ENCODE measurements around the gene PLIN1. TPM values are rescaled to one million over a fixed set of nuclear protein-coding genes. Genes with fewer than 3 reads are reported as not detected.

Gene PLIN1
- total and polyA plus RNA-seq, 2 donors (not counting 1 experiment from before 2014, with no cell fraction given) = 0.97 to 1.2 TPM

DNA sequence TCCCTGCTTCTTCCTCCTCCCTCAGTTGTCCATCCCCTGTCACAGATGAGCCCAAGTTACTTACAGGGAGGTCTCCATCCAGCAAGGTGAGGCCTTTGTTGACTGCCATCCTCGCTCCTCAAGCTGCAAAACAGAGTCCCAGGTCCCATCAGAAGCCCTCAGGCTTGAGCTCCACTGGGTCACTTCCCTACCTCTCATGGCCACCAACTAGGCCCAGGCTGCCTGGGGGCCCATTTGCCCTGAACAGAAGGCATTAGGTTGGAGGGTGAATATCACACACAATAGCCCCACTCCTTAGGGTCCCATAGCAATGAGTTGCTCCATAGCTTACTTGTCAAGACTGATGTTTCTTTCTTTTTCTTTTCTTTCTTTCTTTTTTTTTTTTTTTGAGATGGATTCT, 1.8 kb downstream of the PLIN1 start:
- ChIA-PET POLR2A (no interaction called here), CTCF (no interaction called here)
- Histone ChIP-seq H3K4me1 (ENCODE audit: control insufficient read depth in 2 of 2, insufficient read depth in 2 of 2, low read length in 2 of 2) (no peaks in the 10 kb centered on the region), H3K36me3 (replicated peaks in 1 of 2; ENCODE audit: control extremely low read depth in 1 of 2, control insufficient read depth in 1 of 2, extremely low read depth in 1 of 2, insufficient read depth in 2 of 2, low read length in 1 of 2) (no peaks in the 10 kb centered on the region), H3K4me3 (ENCODE audit: control extremely low read depth in 1 of 5, extremely low read depth in 1 of 5, insufficient read depth in 1 of 5, low read depth in 2 of 5, low read length in 4 of 5) (no peak overlapping the region), H3K4me2 (replicated peaks; ENCODE audit: low read depth, low read length, poor library complexity, severe bottlenecking) (no peak overlapping the region), H3K27me3 (replicated peaks in 1 of 4; ENCODE audit: control extremely low read depth in 1 of 4, control insufficient read depth in 3 of 4, insufficient read depth in 4 of 4, low read length in 3 of 4) (no peaks in the 10 kb centered on the region), H4K20me1 (ENCODE audit: control insufficient read depth, insufficient read depth, low read length, poor library complexity, severe bottlenecking) (no peaks in the 10 kb centered on the region), H3K9me3 (ENCODE audit: control extremely low read depth in 1 of 3, control insufficient read depth in 2 of 3, insufficient read depth in 1 of 3, low read length in 2 of 3) (peaks cover 0 to 4% (median 0%) of the 10 kb centered on the region in 3 donors), H3K79me2 (ENCODE audit: control insufficient read depth, insufficient read depth, low read length) (no peaks in the 10 kb centered on the region), H2AFZ (ENCODE audit: insufficient read depth, low read depth, low read length, poor library complexity, severe bottlenecking) (no peak overlapping the region), H3K9ac (ENCODE audit: low read length) (no peak overlapping the region), H3K27ac (ENCODE audit: low read length in 2 of 2) (no peak overlapping the region)
- intact Hi-C loops (cut with micrococcal nuclease) = no loop called here
- H3K27ac Mint-ChIP-seq = no peak overlapping the region
- ATAC-seq (ENCODE audit: low read depth) = no peak
- no peak for DNase-seq
- no peak for TF ChIP-seq CTCF (IDR thresholded peaks at IDR 0.05)
- no peak for TF ChIP-seq EZH2 (IDR thresholded peaks at IDR 0.05; ENCODE audit: borderline replicate concordance, insufficient read depth, low read depth, low read length, poor library complexity, severe bottlenecking)
- H3K9me3 Mint-ChIP-seq (ENCODE audit: insufficient read depth) = no peaks in the 10 kb centered on the region
- 100% methylated on average over 1 of the region's 1 CpG for WGBS (ENCODE audit: insufficient coverage)
- H3K4me1 Mint-ChIP-seq = no peaks in the 10 kb centered on the region
- no peak overlapping the region for H3K4me3 Mint-ChIP-seq
- H3K27me3 Mint-ChIP-seq = peaks cover 8% of the 10 kb centered on the region

GRCh38 chr15:89675606-89676005, 3.6 kb downstream of the PLIN1 start:
- H3K27ac Mint-ChIP-seq = no peak overlapping the region
- no peak overlapping the region for H3K4me3 Mint-ChIP-seq
- no peaks in the 10 kb centered on the region for H3K4me1 ChIP-seq (ENCODE audit: control insufficient read depth in 2 of 2, insufficient read depth in 2 of 2, low read length in 2 of 2)
- no CpG with 5 or more reads among the region's 6 CpGs for WGBS (ENCODE audit: insufficient coverage)
- POLR2A ChIA-PET = no interaction called here
- no peak overlapping the region for H3K9ac ChIP-seq (ENCODE audit: low read length)
- intact Hi-C loops (cut with micrococcal nuclease) = no loop called here
- peaks cover 0 to 4% (median 0%) of the 10 kb centered on the region in 3 donors for H3K9me3 ChIP-seq (ENCODE audit: control extremely low read depth in 1 of 3, control insufficient read depth in 2 of 3, insufficient read depth in 1 of 3, low read length in 2 of 3)
- H3K27me3 Mint-ChIP-seq = peaks cover 8% of the 10 kb centered on the region
- CTCF ChIA-PET = interaction anchor here (1.0 kb wide), 1 partner anchor 35 kb away, joined by 3 read pairs; no protein-coding TSS in a partner anchor
- no peak overlapping the region for H3K4me2 ChIP-seq (replicated peaks; ENCODE audit: low read depth, low read length, poor library complexity, severe bottlenecking)
- no peaks in the 10 kb centered on the region for H4K20me1 ChIP-seq (ENCODE audit: control insufficient read depth, insufficient read depth, low read length, poor library complexity, severe bottlenecking)
- no peak for TF ChIP-seq EZH2 (IDR thresholded peaks at IDR 0.05; ENCODE audit: borderline replicate concordance, insufficient read depth, low read depth, low read length, poor library complexity, severe bottlenecking)
- no peak for TF ChIP-seq CTCF (IDR thresholded peaks at IDR 0.05)
- DNase-seq (no peak), ATAC-seq (ENCODE audit: low read depth) (no peak)
- no peaks in the 10 kb centered on the region for H3K36me3 ChIP-seq (replicated peaks in 1 of 2; ENCODE audit: control extremely low read depth in 1 of 2, control insufficient read depth in 1 of 2, extremely low read depth in 1 of 2, insufficient read depth in 2 of 2, low read length in 1 of 2)
- H3K9me3 Mint-ChIP-seq (ENCODE audit: insufficient read depth) = no peaks in the 10 kb centered on the region
- no peak overlapping the region for H3K4me3 ChIP-seq (ENCODE audit: control extremely low read depth in 1 of 5, extremely low read depth in 1 of 5, insufficient read depth in 1 of 5, low read depth in 2 of 5, low read length in 4 of 5)
- H3K27ac ChIP-seq (ENCODE audit: low read length in 2 of 2) = no peak overlapping the region
- H3K79me2 ChIP-seq (ENCODE audit: control insufficient read depth, insufficient read depth, low read length) = no peaks in the 10 kb centered on the region
- H2AFZ ChIP-seq (ENCODE audit: insufficient read depth, low read depth, low read length, poor library complexity, severe bottlenecking) = no peak overlapping the region
- H3K27me3 ChIP-seq (replicated peaks in 1 of 4; ENCODE audit: control extremely low read depth in 1 of 4, control insufficient read depth in 3 of 4, insufficient read depth in 4 of 4, low read length in 3 of 4) = no peaks in the 10 kb centered on the region
- no peaks in the 10 kb centered on the region for H3K4me1 Mint-ChIP-seq
